ENCODE measurements around the gene EARS2.

GRCh38 chr16:23552161-23552560 is 5.0 kb downstream of the EARS2 start:
- TF ChIP-seq POLR2A (IDR thresholded peaks at IDR 0.05), result no peak
- no peak for TF ChIP-seq CTCF (IDR thresholded peaks at IDR 0.05)
